Chondrocyte (in vitro differentiated cells): ENCODE measurements around the gene SC5D. TPM values are rescaled to one million over a fixed set of nuclear protein-coding genes. Genes with fewer than 3 reads are reported as not detected.

Experiments
- DNase-seq: peaks from one replicate; pipeline ENCODE4 v3.0.0; 2021; ENCODE audit warnings: mixed read lengths, low spot score
- H3K27ac Mint-ChIP-seq: one replicate; pipeline ENCODE4 v1.8.0; 2021; ENCODE audit warnings: mild to moderate bottlenecking, moderate library complexity, mixed read lengths; ENCODE audit not compliant: unreplicated experiment
- H3K27me3 Mint-ChIP-seq: 2 replicates; pipeline ENCODE4 v1.8.0; 2021; ENCODE audit warnings: low read depth, mixed read lengths
- H3K36me3 Mint-ChIP-seq: 2 replicates; pipeline ENCODE4 v1.8.0; 2021; ENCODE audit warnings: low read depth, mixed read lengths
- H3K4me1 Mint-ChIP-seq: 2 replicates; pipeline ENCODE4 v1.8.0; 2021; ENCODE audit warnings: low read depth, mild to moderate bottlenecking, mixed read lengths
- H3K4me3 Mint-ChIP-seq: one replicate; pipeline ENCODE4 v1.8.0; 2021; ENCODE audit warnings: mild to moderate bottlenecking, moderate library complexity, mixed read lengths; ENCODE audit not compliant: unreplicated experiment
- H3K9me3 Mint-ChIP-seq: 2 replicates; pipeline ENCODE4 v1.8.0; 2021; ENCODE audit warnings: low read depth, mixed read lengths
- CTCF ChIP-seq: fragments of 200-600 bp; sonication (generic); IDR thresholded peaks from 2 replicates; pipeline ENCODE4 v1.5.0; 2021; ENCODE audit warnings: antibody characterized with exemption, mild to moderate bottlenecking, moderate library complexity
- total RNA-seq: library from RNA; stranded (reverse); gene quantifications from 3 replicates; pipeline ENCODE4 v1.2.1, GENCODE V29; 2021

SC5D gene
- total RNA-seq, 1 donor from 2014 or later, result 47.6 TPM

GRCh38 chr11:121328967-121329679 is 36.6 kb downstream of the SC5D start:
- H3K27me3 Mint-ChIP-seq, result peaks cover 22% of the 10 kb centered on the region

GRCh38 chr11:121329781-121330395 is 37.3 kb downstream of the SC5D start:
- H3K36me3 Mint-ChIP-seq, result peaks cover 2% of the 10 kb centered on the region
- H3K27ac Mint-ChIP-seq, result no peak overlapping the region
- H3K4me1 Mint-ChIP-seq, result no peaks in the 10 kb centered on the region
- no peak overlapping the region for H3K4me3 Mint-ChIP-seq
- peaks cover 27% of the 10 kb centered on the region for H3K27me3 Mint-ChIP-seq
- TF ChIP-seq CTCF, result no peak
- DNase-seq, result no peak
- no peaks in the 10 kb centered on the region for H3K9me3 Mint-ChIP-seq

More at GRCh38 chr11:121328967-121329679, 36.6 kb downstream of the SC5D start:
- TF ChIP-seq CTCF, result no peak
- H3K36me3 Mint-ChIP-seq, result peaks cover 2% of the 10 kb centered on the region
- H3K4me3 Mint-ChIP-seq, result no peak overlapping the region
- DNase-seq, result no peak
- no peak overlapping the region for H3K27ac Mint-ChIP-seq
- no peaks in the 10 kb centered on the region for H3K4me1 Mint-ChIP-seq
- H3K9me3 Mint-ChIP-seq, result no peaks in the 10 kb centered on the region

- Mint-ChIP-seq H3K4me1 (no peaks in the 10 kb centered on the region), H3K36me3 (no peaks in the 10 kb centered on the region), H3K27me3 (peaks cover 29% of the 10 kb centered on the region), H3K4me3 (no peak overlapping the region), H3K27ac (no peak overlapping the region), H3K9me3 (no peaks in the 10 kb centered on the region)
- no peak for TF ChIP-seq CTCF
- DNase-seq, result no peak
Observed at GRCh38 chr11:121330614-121331435, 38.3 kb downstream of the SC5D start.

- Mint-ChIP-seq H3K27me3 (peaks cover 60% of the 10 kb centered on the region), H3K36me3 (no peaks in the 10 kb centered on the region), H3K9me3 (no peaks in the 10 kb centered on the region), H3K4me3 (no peak overlapping the region), H3K4me1 (no peaks in the 10 kb centered on the region), H3K27ac (no peak overlapping the region)
- TF ChIP-seq CTCF, result peak; percentile 30
- DNase-seq, result no peak
Observed at GRCh38 chr11:121334973-121335710, 42.6 kb downstream of the SC5D start.
